Left ventricle myocardium inferior (tissue), 1 donor: ENCODE results near the gene CLDN24. TPM values are rescaled to one million over a fixed set of nuclear protein-coding genes. Genes with fewer than 3 reads are reported as not detected.
"Not testable (repeated sequence)": the region's sequence is repeated elsewhere in the genome, so short reads cannot be mapped to it uniquely, and the experiment has no call there.

Experiments used
- DNase-seq: peaks from one replicate; pipeline ENCODE4 v3.0.0-alpha.2; 2020
- H3K27ac ChIP-seq: fragments of 200-600 bp; replicated peaks from 2 replicates; pipeline ENCODE4 v1.8.0; 2021
- H3K27me3 ChIP-seq: fragments of 200-600 bp; 2 replicates; pipeline ENCODE4 v1.8.0; 2021; ENCODE audit warnings: low read depth
- H3K36me3 ChIP-seq: fragments of 200-600 bp; 2 replicates; pipeline ENCODE4 v1.8.0; 2021
- H3K4me1 ChIP-seq: fragments of 200-600 bp; 2 replicates; pipeline ENCODE4 v1.8.0; 2021
- H3K4me3 ChIP-seq: fragments of 200-600 bp; 2 replicates; pipeline ENCODE4 v1.8.0; 2021; ENCODE audit warnings: mild to moderate bottlenecking, moderate library complexity
- H3K9me3 ChIP-seq: fragments of 200-600 bp; replicated peaks from 2 replicates; pipeline ENCODE4 v1.8.0; 2021
- CTCF ChIP-seq: fragments of 200-600 bp; IDR thresholded peaks from 2 replicates; pipeline ENCODE4 v1.8.0; 2021; ENCODE audit warnings: antibody characterized with exemption, mild to moderate bottlenecking, borderline replicate concordance
- intact Hi-C: fragments of 100-400 bp; cut with micrococcal nuclease; formaldehyde crosslinking; loops from one replicate; pipeline ENCODE4 v1.11.0; 2022
- total RNA-seq: library from RNA; stranded (reverse); fragmentation: NEBNext Ultra II Directional; extraction: Animal tissue kit (Norgen Biotek cat#: 25700); gene quantifications from one replicate; pipeline ENCODE4 v1.2.1, GENCODE V29; 2021
- donor health status: DM: no; HTN: yes; CAD: no; lungs with severe emphysema.

The CLDN24 gene
- total RNA-seq, 1 donor from 2014 or later, result not detected

- DNase-seq, result no peak
- no peaks in the 10 kb centered on the region for H3K4me1 ChIP-seq
These were observed 5.6 kb upstream of the CLDN24 start for GRCh38 chr4:183327827-183328226.

DNA sequence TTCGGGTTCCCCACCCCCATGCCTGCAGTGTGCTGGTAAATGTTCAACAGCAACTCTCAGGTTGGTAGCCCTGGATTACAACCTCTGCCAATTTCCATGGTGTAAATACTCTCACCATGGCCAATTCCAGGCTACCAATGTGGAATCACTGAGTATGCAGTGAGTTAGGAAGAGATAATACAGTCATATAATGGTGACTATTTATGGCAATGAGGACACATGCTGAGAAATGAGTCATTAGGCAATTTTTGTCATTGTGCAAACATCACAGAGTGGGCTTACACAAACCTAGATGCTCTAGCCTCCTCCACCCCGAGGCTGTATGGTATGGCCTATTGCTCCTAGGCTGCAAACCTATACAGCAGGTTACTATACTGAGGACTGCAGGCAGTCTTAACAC is 4.6 kb upstream of the CLDN24 start:
- no peak for TF ChIP-seq CTCF

More at GRCh38 chr4:183327827-183328226, 5.6 kb upstream of the CLDN24 start:
- Histone ChIP-seq H3K27ac (no peak overlapping the region), H3K27me3 (no peaks in the 10 kb centered on the region), H3K9me3 (no peaks in the 10 kb centered on the region), H3K36me3 (no peaks in the 10 kb centered on the region), H3K4me3 (no peak overlapping the region)
- TF ChIP-seq CTCF, result no peak
- intact Hi-C loops, result no loop called here

DNA sequence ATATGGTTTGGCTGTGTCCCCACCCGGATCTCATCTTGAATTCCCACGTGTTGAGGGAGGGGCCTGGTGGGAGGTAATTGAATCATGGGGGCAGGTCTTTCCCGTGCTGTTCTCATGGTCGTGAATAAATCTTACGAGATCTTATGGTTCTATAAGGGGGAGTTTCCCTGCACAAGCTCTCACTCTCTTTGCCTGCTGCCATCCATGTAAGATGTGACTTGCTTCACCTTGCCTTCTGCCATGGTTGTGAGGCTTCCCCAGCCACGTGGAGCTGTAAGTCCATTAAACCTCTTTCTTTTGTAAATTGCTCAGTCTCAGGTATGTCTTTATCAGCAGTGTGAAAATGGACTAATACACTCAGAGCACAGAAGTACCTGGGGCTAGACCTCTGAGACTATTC is 4.2 kb upstream of the CLDN24 start:
- H3K4me1 ChIP-seq, H3K36me3 ChIP-seq, intact Hi-C loops, H3K4me3 ChIP-seq, H3K9me3 ChIP-seq, H3K27me3 ChIP-seq, DNase-seq, H3K27ac ChIP-seq: not testable (repeated sequence)

More for the DNA sequence above, 4.6 kb upstream of the CLDN24 start:
- H3K4me1 ChIP-seq, result no peaks in the 10 kb centered on the region
- H3K27me3 ChIP-seq, result no peaks in the 10 kb centered on the region
- no peak overlapping the region for H3K27ac ChIP-seq
- H3K9me3 ChIP-seq, result no peaks in the 10 kb centered on the region
- no peak for DNase-seq
- no peak overlapping the region for H3K4me3 ChIP-seq
- H3K36me3 ChIP-seq, result no peaks in the 10 kb centered on the region
- intact Hi-C loops, result no loop called here

DNA sequence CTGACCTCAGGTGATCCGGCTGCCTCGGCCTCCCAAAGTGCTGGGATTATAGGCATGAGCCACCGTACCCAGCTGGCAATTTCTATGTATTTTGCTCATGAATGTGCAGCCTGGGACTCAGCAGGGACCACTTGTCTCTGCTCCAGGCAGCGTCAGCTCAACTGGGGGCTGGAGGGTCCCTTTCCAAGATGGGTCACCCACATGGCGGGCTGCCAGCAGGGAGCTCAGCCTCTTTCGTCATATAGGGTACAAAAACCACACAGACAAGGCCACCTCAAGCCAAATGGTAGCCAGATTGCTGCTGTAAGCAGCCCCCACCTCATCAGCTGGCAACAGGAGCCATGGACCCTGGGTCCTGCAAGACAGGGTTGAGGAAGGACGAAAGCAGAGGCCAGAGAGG is 2.4 kb upstream of the CLDN24 start:
- intact Hi-C loops, result no loop called here
- H3K36me3 ChIP-seq, result no peaks in the 10 kb centered on the region
- no peaks in the 10 kb centered on the region for H3K4me1 ChIP-seq
- no peak overlapping the region for H3K27ac ChIP-seq
- no peak for TF ChIP-seq CTCF
- no peaks in the 10 kb centered on the region for H3K27me3 ChIP-seq
- no peaks in the 10 kb centered on the region for H3K9me3 ChIP-seq
- DNase-seq, result no peak
- no peak overlapping the region for H3K4me3 ChIP-seq

GRCh38 chr4:183324056-183324455 is 1.8 kb upstream of the CLDN24 start:
- H3K4me1 ChIP-seq, H3K4me3 ChIP-seq, H3K36me3 ChIP-seq, DNase-seq, H3K27me3 ChIP-seq, intact Hi-C loops, H3K27ac ChIP-seq, H3K9me3 ChIP-seq: not testable (repeated sequence)

GRCh38 chr4:183323295-183323694 is 1.1 kb upstream of the CLDN24 start:
- Histone ChIP-seq H3K27ac (no peak overlapping the region), H3K4me1 (no peaks in the 10 kb centered on the region), H3K36me3 (peaks cover 6% of the 10 kb centered on the region), H3K9me3 (no peaks in the 10 kb centered on the region), H3K4me3 (no peak overlapping the region), H3K27me3 (no peaks in the 10 kb centered on the region)
- TF ChIP-seq CTCF, result no peak
- intact Hi-C loops, result no loop called here
- DNase-seq, result no peak

DNA sequence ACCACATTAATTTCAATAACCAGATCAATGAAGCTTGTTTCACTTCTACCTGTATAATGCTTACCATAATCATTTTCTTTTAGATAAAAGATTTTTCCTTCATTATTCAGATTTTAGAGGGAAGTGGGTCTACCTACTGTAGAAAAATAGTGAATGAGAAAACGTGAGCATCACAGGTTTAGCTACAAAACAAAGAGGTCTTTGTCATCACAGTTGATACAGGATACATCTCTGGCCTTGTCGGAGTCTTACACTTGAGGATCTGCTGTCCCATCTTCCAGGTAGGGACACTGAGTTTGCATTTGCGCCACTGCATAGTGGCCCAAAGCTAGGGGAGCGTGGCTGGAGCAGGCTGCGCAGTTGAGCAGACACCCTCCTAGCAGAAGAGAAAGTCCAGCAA is 710 bp downstream of the CLDN24 start:
- no peak overlapping the region for H3K27ac ChIP-seq
- no peaks in the 10 kb centered on the region for H3K9me3 ChIP-seq
- no peaks in the 10 kb centered on the region for H3K27me3 ChIP-seq
- no peak overlapping the region for H3K4me3 ChIP-seq
- intact Hi-C loops, result no loop called here
- no peaks in the 10 kb centered on the region for H3K4me1 ChIP-seq
- TF ChIP-seq CTCF, result no peak
- DNase-seq, result no peak
- H3K36me3 ChIP-seq, result peaks cover 10% of the 10 kb centered on the region
